OCI-LY1 (cell line): ENCODE results near the gene TJP1.

Source experiments
- H2AFZ ChIP-seq: fragments of 200-600 bp; sonication (generic), shearing (Covaris generic); 2 replicates; pipeline ENCODE4 v1.6.0; 2014; ENCODE audit warnings: antibody characterized with exemption, mild to moderate bottlenecking, low read length
- H3F3A ChIP-seq: fragments of 200-600 bp; sonication (generic), shearing (Covaris generic); 2 replicates; pipeline ENCODE4 v1.6.0; 2014; ENCODE audit warnings: mild to moderate bottlenecking, antibody characterized with exemption, low read length, moderate library complexity; ENCODE audit not compliant: insufficient read depth
- H3K27ac ChIP-seq: fragments of 200-600 bp; sonication (generic); 2 replicates; pipeline ENCODE4 v1.5.1; 2014; ENCODE audit warnings: low read length, mixed run types, mild to moderate bottlenecking, low read depth; ENCODE audit not compliant: poor library complexity, severe bottlenecking
- H3K27me3 ChIP-seq: fragments of 200-600 bp; sonication (generic); 2 replicates; pipeline ENCODE4 v1.6.0; 2014; ENCODE audit warnings: antibody characterized with exemption, mild to moderate bottlenecking, low read length, moderate library complexity; ENCODE audit not compliant: insufficient read depth
- H3K36me3 ChIP-seq: fragments of 200-600 bp; sonication (generic); 2 replicates; pipeline ENCODE4 v1.6.1; 2014; ENCODE audit warnings: mild to moderate bottlenecking, antibody characterized with exemption, low read length, moderate library complexity, mixed read lengths; ENCODE audit not compliant: insufficient read depth
- H3K4me1 ChIP-seq: fragments of 200-600 bp; sonication (generic); 2 replicates; pipeline ENCODE4 v1.5.1; 2014; ENCODE audit warnings: mild to moderate bottlenecking, low read length, moderate library complexity; ENCODE audit not compliant: insufficient read depth, severe bottlenecking
- H3K4me2 ChIP-seq: fragments of 200-600 bp; sonication (generic), shearing (Covaris generic); 2 replicates; pipeline ENCODE4 v1.6.1; 2014; ENCODE audit warnings: low read length
- H3K4me3 ChIP-seq: fragments of 200-600 bp; sonication (generic); 2 replicates; pipeline ENCODE4 v1.5.1; 2014; ENCODE audit warnings: low read length, low read depth, mild to moderate bottlenecking, mixed read lengths; ENCODE audit not compliant: poor library complexity, severe bottlenecking
- H3K79me2 ChIP-seq: fragments of 200-600 bp; shearing (Covaris generic); 2 replicates; pipeline ENCODE4 v1.6.1; 2016; ENCODE audit warnings: mixed run types, low read length, mixed read lengths; ENCODE audit not compliant: insufficient read depth
- H3K9ac ChIP-seq: fragments of 200-600 bp; sonication (generic), shearing (Covaris generic); 2 replicates; pipeline ENCODE4 v1.6.1; 2014; ENCODE audit warnings: mild to moderate bottlenecking, low read length, mixed read lengths
- H3K9me2 ChIP-seq: fragments of 200-600 bp; sonication (generic), shearing (Covaris generic); 2 replicates; pipeline ENCODE4 v1.6.1; 2014; ENCODE audit warnings: low read depth, mild to moderate bottlenecking, low read length, mixed read lengths
- H3K9me3 ChIP-seq: fragments of 200-600 bp; shearing (Covaris generic); 2 replicates; pipeline ENCODE4 v1.6.1; 2014; ENCODE audit warnings: low read length, mixed read lengths
- H4K20me1 ChIP-seq: fragments of 200-600 bp; sonication (generic), shearing (Covaris generic); 2 replicates; pipeline ENCODE4 v1.6.0; 2016; ENCODE audit warnings: mild to moderate bottlenecking, low read length; ENCODE audit not compliant: insufficient read depth
- CTCF ChIP-seq: fragments of 200-600 bp; sonication (generic), shearing (Covaris generic); IDR thresholded peaks from 2 replicates; pipeline ENCODE4 v1.5.1; 2017; ENCODE audit warnings: mild to moderate bottlenecking, antibody characterized with exemption, low read length, moderate library complexity, mixed read lengths
- EZH2 ChIP-seq: fragments of 200-600 bp; sonication (generic), shearing (Covaris generic); IDR thresholded peaks from 2 replicates; pipeline ENCODE4 v1.8.0; 2017; ENCODE audit warnings: borderline replicate concordance, mixed run types, mild to moderate bottlenecking, antibody characterized with exemption, low read length, moderate library complexity, mixed read lengths

TJP1 gene

GRCh38 chr15:29790607-29791006, 31.7 kb downstream of the TJP1 start:
- no peaks in the 10 kb centered on the region for H3K79me2 ChIP-seq
- no peaks in the 10 kb centered on the region for H3K9me2 ChIP-seq
- H3K27ac ChIP-seq: no peak overlapping the region
- no peak overlapping the region for H3K9ac ChIP-seq
- H3K36me3 ChIP-seq: no peaks in the 10 kb centered on the region
- no peaks in the 10 kb centered on the region for H3K4me1 ChIP-seq
- no peak overlapping the region for H2AFZ ChIP-seq
- H3F3A ChIP-seq: no peaks in the 10 kb centered on the region
- TF ChIP-seq EZH2: no peak
- H4K20me1 ChIP-seq: no peaks in the 10 kb centered on the region
- H3K27me3 ChIP-seq: no peaks in the 10 kb centered on the region; the same call in 1 of the 2 replicates
- H3K4me2 ChIP-seq: no peak overlapping the region
- no peaks in the 10 kb centered on the region for H3K9me3 ChIP-seq
- no peak overlapping the region for H3K4me3 ChIP-seq

- Histone ChIP-seq H3F3A (no peaks in the 10 kb centered on the region), H3K27ac (no peak overlapping the region), H3K4me1 (no peaks in the 10 kb centered on the region), H3K36me3 (no peaks in the 10 kb centered on the region), H2AFZ (no peak overlapping the region), H3K27me3 (no peaks in the 10 kb centered on the region; the same call in 1 of the 2 replicates), H3K9ac (no peak overlapping the region), H3K79me2 (no peaks in the 10 kb centered on the region), H3K9me3 (no peaks in the 10 kb centered on the region), H3K4me3 (no peak overlapping the region), H3K4me2 (no peak overlapping the region), H3K9me2 (no peaks in the 10 kb centered on the region), H4K20me1 (no peaks in the 10 kb centered on the region)
- no peak for TF ChIP-seq CTCF
- no peak for TF ChIP-seq EZH2
Measured at GRCh38 chr15:29789871-29790270, 32.4 kb downstream of the TJP1 start.

GRCh38 chr15:29788433-29789034, 33.7 kb downstream of the TJP1 start:
- no peak overlapping the region for H3K4me3 ChIP-seq
- H3K9me2 ChIP-seq: no peaks in the 10 kb centered on the region
- no peaks in the 10 kb centered on the region for H3K9me3 ChIP-seq
- no peaks in the 10 kb centered on the region for H3K79me2 ChIP-seq
- no peak overlapping the region for H3K27ac ChIP-seq
- no peak overlapping the region for H3K9ac ChIP-seq
- no peak overlapping the region for H3K4me2 ChIP-seq
- no peaks in the 10 kb centered on the region; the same call in 1 of the 2 replicates for H3K27me3 ChIP-seq
- H3F3A ChIP-seq: no peaks in the 10 kb centered on the region
- H3K4me1 ChIP-seq: no peaks in the 10 kb centered on the region
- H4K20me1 ChIP-seq: no peaks in the 10 kb centered on the region
- H3K36me3 ChIP-seq: no peaks in the 10 kb centered on the region
- H2AFZ ChIP-seq: no peak overlapping the region
- TF ChIP-seq EZH2: no peak
- no peak for TF ChIP-seq CTCF

GRCh38 chr15:29787767-29788166, 34.5 kb downstream of the TJP1 start:
- H3F3A ChIP-seq: no peaks in the 10 kb centered on the region
- H3K36me3 ChIP-seq: no peaks in the 10 kb centered on the region
- H3K4me3 ChIP-seq: no peak overlapping the region
- H3K9ac ChIP-seq: no peak overlapping the region
- TF ChIP-seq CTCF (no peak), EZH2 (no peak)
- no peaks in the 10 kb centered on the region for H3K9me3 ChIP-seq
- H3K4me1 ChIP-seq: no peaks in the 10 kb centered on the region
- H3K79me2 ChIP-seq: no peaks in the 10 kb centered on the region
- no peak overlapping the region for H3K27ac ChIP-seq
- no peak overlapping the region for H3K4me2 ChIP-seq
- H3K27me3 ChIP-seq: no peaks in the 10 kb centered on the region; the same call in 1 of the 2 replicates
- no peaks in the 10 kb centered on the region for H4K20me1 ChIP-seq
- no peak overlapping the region for H2AFZ ChIP-seq
- H3K9me2 ChIP-seq: no peaks in the 10 kb centered on the region
